Activated T-cell treated with anti-CD3 and anti-CD28 coated beads for 4 hours (primary cell): ENCODE data around the gene RAN.
"Not testable (repeated sequence)": the region's sequence is repeated elsewhere in the genome, so short reads cannot be mapped to it uniquely, and the experiment has no call there.

ENCODE experiments used
- DNase-seq: peaks from one replicate; pipeline ENCODE4 v3.0.0-alpha.2; 2020

RAN gene

DNA sequence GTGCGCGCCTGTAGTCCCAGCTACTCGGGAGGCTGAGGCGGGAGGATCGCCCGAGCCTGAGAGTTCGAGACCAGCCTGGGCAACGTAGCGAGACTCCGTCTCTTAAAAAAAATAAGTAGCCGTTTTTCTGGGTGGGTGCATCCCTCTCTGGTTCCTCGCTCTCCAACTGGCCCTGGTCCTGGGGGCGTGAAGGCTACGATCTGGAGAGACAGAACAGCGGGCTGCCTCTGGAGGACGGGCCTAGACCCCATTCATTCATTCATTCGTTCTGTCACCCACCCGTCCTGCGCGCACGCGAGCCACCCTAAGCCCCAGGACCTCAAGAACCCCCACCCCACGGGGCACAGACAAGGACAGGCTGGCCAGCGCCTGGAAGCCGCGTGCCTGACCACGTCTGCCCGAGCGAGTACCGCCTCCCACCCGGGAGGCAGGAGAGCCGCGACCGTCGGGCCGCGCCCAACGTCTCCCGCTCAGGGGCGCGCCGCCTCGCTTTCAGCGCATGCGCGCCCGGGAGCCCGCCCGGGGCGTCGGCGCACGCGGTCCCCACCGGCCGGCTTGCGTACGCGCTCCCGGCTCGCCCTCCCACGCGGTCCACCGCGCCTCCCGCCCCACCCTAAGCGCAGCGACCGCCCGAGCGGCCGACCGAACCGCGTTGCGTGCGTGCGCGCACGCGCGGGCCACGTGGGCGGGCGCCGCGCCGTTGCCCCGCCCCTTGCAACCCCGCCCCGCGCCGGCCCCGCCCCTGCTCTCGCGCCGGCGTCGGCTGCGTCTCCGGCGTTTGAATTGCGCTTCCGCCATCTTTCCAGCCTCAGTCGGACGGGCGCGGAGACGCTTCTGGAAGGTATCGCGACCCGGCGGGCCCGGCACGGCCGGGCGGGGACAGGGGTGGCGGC lies at the start of gene RAN:
Gene RAN (plus strand): TSS at position 781 of the 893 bp plus-strand sequence. CDS start 528 bp downstream, outside the sequence.
- DNase-seq = peak; percentile 88

DNA sequence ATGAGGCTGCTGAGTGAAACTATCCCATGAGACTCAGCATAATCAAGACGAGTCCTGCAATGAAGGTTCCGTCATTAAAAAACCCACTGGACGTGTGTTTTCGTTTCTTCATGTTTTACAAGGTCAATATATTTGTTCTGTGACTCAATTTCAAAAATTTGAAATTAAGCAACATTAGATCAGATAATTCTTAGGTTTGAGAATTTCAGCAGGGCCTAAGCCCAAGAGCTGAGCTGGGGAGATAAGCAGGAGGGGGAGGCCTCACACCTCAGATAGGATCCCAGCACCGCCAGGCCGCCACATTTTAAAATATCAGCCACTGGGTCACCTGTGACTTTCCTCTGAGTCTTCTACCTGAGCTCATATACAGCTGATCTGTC lies 46.1 kb upstream of the RAN start:
- no peak for DNase-seq

DNA sequence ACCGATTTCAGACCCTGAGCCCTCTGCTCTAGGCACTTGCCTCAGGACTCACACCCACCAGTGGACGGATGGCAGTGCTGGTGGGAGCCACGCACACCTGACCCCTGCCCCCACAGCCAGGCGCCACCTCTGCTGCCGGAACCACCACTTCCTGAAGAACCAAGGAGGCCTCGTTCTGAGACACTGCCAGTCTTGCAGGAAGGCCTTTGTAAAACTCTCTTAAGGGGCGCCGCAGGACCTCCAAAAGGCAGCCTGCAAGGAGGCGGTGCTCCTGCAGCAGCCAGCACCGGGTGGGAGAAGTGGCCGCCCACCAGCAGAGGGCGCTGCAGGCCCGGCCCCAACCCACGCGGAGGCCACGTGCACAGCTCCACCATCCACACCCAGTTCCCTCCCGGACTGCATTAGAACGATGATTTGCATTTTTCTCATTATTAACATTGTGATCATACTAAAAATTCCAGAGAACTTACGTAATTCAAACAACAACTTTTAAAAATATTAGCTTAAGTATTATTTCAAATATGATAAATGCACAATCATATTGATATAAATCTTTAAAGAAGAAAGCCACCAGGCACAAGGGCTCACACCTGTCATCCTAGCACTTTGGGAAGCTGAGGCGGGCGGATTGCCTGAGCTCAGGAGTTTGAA lies 45.6 kb upstream of the RAN start:
- peak; percentile 63 for DNase-seq

DNA sequence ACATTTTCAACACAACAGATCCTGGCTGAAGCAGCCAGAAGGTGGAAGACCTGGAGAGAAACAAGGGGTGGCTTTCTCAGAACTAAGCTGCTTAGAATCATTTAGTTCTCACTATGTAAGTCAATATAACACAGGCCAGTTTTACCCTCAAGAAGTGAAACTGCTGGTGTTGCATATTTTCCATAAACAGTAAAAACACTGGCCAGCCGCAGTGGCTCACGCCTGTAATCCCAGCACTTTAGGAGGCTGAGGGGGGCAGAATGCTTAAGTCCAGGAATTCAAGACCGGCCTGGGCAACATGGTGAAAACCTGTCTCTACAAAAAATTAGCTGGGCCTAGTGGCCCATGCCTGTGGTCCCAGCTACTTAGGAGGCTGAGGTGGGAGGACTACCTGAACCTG lies 44.4 kb upstream of the RAN start:
- DNase-seq = no peak

DNA sequence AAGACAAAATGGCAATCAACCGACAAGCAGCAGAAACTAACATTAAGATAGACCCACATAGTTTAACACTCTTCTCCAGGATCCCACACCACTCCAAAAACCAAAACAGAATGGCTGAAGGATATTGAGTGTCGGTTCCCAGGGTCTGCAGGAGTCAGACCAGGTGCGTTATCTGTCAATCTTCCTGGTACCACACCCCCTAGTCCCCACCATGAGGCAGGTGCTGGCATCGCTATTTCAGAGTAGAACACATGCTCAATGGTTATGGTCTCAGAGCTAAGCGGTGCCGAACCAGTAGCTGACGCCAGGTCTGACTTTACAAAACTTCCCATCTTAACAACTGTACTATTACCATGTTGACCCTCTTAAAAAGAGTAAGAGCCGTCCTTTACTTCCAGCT lies 43.0 kb upstream of the RAN start:
- no peak for DNase-seq

DNA sequence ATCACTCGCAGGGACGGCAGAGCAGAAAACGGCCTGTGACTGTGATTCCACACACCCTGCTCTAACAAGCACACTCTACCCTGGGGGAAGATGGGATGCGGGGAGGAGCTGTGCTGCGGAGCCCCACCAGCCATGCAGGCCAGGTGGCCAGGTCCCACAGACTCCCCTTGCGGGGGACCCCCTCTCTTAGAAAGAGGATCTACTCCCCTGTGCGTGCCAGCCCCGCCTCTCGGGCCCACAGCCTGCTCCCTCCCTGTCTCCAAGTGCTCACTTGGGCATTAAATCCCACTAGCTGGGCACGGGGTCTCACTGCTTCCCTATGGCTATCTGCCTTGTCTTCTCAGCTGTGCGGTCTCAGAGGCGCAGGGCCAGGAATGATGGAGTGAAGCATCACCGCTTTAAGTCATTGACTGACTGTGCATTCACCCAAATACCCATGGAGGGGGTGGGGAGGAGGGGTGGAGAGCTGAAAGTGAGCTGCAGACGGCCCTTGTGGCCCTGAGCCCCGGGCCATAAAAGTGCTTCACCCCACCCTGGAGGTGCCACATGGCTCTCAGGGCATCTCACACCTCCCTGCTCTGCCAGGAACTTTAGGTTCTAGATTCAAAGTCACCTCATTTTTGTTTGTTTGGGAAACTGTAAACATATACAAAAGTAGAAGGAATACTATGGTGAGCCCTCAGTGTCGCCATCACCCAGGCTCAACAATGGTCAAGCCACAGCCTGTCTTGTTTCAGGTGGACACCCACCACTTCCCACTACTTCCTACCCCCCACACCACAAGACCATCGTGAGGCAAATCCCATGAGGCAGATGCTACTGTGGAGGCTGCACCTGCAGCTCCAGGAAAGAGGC lies 42.2 kb upstream of the RAN start:
- no peak for DNase-seq

DNA sequence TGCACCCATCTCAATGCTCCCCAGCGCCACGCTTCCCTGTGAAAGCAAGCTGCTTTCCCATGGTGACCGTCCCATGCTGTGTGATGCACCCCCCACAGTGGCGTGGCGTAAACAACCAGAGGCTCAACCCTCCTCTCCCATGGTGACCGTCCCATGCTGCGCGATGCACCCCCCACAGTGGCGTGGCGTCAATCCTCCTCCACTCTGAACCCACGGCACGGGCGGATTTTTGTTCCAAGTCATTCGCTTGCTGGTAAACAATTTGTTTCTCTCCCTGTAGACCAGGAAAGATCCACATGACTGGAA lies 41.7 kb upstream of the RAN start:
- no peak for DNase-seq

DNA sequence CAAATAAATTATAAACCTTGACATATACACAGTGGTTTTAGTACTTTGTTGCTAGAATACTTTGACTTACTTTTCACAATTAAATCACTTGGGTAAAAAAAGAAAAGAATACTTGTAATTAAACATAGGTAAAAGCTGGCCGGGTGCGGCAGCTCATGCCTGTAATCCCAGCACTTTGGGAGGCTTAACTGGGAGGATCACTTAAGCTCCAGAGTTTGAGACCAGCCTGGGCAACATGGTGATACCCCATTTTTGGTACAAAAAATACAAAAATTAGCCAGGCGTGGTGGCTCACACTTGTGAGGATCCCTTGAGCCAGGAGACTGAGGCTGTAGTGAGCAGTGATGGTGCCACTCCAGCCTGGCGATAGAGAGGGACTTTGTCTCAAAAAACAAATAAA lies 40.6 kb upstream of the RAN start:
- DNase-seq = no peak

DNA sequence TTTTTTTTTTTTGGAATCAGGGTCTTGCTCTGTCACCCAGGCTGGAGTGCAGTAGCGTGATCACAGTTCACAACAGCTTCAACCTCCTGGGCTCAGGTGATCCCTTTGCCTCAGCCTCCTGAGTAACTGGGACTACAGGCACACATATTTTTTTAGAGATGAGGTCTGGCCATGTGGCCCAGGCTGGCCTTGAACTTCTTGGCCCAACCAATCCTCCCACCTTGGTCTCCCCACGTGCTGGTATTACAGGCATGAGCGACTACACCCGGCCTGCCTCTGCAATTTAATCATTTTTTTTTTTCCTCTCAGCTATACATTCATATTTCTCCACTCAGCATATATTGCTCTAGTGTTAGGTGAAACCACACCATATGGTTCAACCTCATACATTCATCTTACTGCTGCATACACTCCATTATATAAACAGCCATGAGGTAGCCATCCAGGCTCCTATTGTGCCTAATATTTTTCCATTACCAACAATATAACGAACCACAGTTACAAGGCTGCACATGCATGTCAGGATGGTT lies 39.9 kb upstream of the RAN start:
- DNase-seq = no peak

DNA sequence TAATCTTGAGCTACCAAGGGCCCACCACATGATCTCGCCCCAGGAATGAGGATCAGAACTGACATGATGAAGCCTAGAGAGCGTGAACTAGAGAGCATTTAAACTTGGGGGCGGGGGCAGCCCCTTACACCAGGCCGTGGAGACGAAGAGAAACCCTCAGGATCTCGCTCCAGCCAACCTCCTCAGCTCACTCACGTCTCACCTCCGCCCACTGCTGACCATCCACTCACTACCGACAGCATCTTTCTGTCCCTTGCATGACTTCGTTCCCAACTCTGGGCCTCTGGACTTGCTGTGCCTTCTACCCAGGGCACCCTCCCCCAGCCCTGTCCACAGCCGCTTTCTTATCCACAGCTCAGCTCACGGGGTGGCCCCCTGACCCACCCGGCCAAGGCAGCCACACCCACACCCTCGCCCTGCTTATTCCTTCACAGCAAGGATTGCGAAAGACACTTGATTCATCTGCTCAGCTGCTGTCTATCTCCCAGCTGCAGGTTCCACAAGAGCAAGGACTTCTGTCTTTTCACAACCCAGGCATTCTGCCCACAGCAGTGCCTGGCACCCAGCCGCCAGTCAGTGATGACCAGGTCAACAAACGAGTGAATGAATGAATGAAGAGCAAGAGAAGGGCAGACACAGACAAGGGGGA lies 39.2 kb upstream of the RAN start:
- no peak for DNase-seq

DNA sequence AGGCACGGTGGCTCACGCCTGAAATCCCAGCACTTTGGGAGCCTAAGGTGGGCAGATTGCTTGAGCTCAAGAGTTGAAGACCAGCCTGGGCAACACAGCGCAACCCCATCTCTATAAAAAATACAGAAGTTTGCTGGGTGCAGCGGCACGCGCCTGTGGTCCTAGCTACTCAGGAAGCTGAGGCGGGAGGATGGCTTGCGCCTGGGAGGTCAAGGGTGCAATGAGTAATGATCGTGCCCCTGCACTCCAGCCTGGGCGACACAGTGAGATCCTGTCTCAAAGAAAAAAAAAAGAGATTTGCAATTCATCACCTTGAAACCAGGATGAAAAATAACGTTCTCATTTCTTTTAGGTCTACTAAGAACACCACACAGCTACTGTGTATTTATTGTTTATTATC lies 36.9 kb upstream of the RAN start:
- DNase-seq = no peak

DNA sequence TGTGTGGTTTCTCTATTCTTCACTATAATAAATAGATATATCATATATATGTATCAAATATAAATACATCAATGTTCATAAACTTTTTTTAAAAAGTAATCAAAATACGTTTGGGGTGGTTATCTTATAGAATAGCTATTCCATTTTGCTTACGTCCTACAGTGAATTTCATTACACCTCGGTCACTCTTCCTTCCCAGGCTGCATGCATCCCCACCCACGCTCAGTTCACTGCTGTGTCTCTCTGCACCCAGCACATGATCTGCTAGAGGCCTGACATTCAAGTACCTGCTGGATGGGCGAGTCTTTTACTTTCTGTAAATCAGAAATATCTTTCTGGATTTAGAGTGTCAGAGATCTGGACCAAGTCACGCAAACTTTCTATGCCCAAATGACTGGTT lies 36.4 kb upstream of the RAN start:
- no peak for DNase-seq

DNA sequence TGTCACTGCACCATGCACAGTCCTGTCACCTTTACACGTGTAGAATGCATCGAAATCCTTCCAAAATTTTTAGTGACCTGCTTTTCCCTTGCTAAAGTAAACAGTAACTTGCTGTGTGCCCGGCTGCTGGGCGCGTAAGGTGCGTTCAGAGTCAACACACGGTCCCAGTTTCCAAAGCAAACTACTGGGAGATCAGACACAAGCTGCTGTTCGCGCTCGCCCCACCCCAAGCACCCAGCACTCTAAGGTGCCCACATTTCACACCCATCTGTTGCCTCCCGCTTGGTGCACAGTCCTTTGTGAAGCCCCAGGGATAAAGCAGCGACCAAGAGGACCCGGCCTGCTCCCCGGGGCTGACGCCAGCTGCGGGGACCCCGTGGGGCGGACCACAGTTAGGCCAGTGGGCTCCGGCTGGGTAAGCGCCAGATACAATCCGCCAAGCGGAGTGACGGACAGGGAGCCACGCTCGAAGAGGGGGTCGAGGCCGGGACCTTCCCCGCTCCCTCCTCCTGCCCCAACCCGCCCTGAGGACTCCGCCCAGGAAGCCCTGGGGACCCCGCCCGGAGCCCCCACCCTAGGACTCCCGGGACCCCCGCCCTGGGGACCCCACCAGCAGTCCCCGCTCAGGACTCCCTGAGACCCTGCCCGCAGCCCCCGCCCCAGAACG lies 33.4 kb upstream of the RAN start:
- peak; percentile 3 for DNase-seq

DNA sequence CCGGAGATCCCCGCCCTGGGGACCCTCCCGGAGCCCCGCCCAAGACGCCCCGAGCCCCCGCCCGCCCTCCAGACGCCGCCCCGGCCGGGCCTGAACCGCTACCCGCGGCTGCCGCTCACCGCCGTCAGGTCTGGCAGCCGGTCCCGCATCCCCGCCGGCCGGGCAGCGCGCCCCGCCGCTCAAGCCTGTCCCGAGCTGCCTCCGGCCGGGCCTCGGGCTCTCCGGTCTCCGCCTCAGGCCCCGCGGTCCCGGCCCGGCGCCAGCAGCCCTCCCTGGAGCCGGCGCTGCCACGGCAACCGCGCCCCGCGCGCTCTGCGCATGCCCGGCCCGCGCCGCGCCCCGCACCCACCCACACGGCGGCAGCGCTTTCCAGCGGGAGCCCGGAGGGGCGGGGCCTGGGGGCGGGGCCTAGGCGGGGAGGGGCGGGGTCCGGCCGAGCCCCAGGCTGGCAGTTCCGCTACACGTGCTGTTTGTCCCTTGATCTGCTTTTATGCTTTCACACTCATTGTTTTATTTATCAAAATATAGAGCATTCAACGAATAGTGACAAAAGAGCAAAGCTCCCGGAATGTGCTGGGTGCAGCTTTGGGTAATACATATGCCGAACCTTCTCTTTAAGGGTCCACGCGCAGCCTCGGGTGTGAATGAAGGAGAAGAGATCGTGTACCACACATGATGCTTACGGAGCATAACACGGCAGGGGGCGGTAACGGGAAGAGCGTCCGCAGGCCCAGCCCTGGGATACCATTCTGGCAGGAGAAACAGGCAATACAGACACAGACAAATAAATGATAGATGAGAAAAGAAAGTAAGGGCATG lies 32.7 kb upstream of the RAN start, which contains the start of gene STX2:
Gene STX2 (minus strand): TSS at position 300 of the 819 bp plus-strand sequence. CDS start 151 bp downstream, at position 149.
- DNase-seq = peak; percentile 86

DNA sequence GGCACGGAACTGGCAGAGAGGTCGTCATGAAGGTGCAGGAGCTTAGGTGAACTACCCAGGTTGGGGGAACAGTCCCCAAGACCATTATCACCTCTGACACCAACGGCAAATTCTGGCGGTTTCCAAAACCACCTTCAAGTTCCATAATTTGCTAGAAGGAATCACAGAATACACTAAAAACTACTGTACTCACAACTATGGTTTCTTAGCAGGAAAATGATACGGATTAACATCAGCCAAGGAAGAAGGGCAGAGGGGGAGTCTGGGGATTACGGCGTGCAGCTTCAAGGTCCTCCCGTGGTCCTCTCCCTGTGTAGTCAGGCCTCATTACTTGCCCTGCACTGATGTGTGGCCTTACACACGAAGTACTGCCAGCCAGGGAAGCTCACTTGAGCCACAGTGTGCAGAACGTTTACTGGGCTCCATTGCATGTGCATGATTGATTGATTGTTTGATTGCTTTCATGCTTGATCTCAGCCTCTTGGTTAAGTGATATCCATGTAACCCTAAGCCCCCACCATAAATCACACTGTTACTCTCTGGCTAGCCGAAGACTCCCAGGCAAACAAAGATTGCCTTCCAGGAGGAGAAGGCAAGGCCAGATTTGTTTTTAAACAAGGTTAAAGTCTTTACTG lies 32.0 kb upstream of the RAN start:
- no peak for DNase-seq

DNA sequence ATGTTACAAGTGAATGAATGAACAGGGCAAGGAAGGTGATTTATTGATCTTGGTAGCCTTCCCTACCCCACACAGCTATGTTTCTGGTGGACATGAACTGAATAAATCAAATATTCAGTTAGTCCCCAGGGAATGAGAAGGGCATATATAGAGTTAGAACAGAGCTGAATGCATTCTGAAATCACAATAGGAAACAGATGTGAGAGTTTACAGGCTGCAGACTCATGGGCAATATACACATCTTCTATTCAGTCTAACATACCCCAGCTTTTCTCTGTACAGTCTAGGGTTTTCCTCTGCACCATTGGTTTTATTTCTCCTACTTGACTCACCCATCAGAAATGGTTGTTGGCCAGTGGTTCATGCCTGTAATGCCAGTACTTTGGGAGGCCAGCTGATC lies 25.5 kb upstream of the RAN start:
- no peak for DNase-seq

DNA sequence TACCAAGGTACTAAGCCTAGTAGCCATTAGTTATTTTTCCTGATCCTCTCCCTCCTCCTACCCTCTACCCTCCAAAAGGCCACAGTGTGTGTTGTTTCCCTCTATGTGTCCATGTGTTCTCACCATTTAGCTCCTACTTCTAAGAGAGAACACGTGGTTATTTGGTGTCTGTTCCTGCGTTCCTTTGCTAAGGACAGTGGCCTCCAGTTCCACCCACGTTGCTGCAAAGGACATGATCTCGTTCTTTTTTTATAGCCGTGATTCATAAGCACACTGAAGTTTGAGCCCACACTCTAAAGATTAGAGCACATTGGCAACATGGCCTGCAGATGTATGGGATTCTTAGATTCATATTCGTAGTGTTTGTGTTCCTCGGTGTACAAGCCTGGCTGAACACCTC lies 24.8 kb upstream of the RAN start:
- no peak for DNase-seq

DNA sequence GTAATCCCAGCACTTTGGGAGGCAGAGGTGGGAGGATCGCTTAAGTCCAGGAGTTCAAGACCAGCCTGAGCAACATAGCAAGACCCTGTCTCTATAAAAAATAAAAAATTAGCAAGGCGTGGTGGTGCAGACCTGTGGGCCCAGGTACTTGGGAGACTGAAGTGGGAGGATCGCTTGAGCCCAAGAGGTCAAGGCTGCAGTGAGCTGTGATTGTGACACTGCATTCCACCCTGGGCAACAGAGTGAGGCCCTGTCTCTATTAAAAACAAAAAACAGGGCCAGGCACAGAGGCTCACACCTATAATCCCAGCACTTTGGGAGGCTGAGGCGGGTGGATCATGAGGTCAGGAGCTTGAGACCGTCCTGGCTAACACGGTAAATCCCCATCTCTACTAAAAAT lies 23.8 kb upstream of the RAN start:
- DNase-seq = not testable (repeated sequence)

DNA sequence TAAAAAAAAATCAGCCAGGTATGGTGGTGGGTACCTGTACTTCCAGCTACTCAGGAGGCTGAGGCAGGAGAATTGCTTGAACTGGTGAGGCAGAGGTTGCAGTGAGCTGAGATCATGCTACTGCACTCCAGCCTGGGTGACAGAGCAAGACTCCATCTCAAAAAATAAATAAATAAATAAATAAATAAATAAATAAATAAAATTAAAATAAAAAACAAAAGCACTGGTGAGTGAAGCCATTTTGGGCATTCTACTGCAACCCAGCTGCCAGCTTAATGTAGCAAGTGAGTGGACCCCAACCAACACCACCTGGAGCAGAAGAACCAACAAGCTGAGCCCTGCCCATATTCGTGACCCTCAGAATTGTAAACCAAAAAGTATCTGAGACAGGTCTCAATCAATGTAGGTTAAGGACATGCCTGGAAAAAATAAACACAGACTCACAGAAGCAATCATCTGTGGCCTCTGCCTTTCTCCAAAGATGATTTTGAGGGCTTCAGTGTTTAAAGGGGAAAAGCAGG lies 23.0 kb upstream of the RAN start:
- DNase-seq = not testable (repeated sequence)
